Epithelial cell of proximal tubule (primary cell): ENCODE measurements around the gene SKA3. TPM values are rescaled to one million over a fixed set of nuclear protein-coding genes. Genes with fewer than 3 reads are reported as not detected.
A peak's percentile ranks its signal among the peaks of the same experiment; 100 is the strongest.
"Not testable (repeated sequence)": the region's sequence is repeated elsewhere in the genome, so short reads cannot be mapped to it uniquely, and the experiment has no call there.

Experiments used
- DNase-seq: peaks from one replicate; pipeline ENCODE4 v3.0.0-alpha.2; 2011; ENCODE audit warnings: low read depth
- H3K4me3 ChIP-seq: 2 replicates; pipeline ENCODE4 v1.5.1; 2011; ENCODE audit warnings: low read depth, mild to moderate bottlenecking, low read length
- total RNA-seq: library from RNA; depleted of rRNA; stranded (reverse); fragments of >200 nt; gene quantifications from 2 replicates; pipeline ENCODE4 v1.2.3, GENCODE V29; 2015
- TF ChIP-seq, protein P1 (sequence below): conservative IDR thresholded peaks from 2 replicates; pipeline ENCODE4 v1.5.1; 2012; ENCODE audit warnings: low read depth, mild to moderate bottlenecking, low read length

Gene SKA3
- total RNA-seq, 1 donor from 2014 or later = 22.1 TPM

DNA sequence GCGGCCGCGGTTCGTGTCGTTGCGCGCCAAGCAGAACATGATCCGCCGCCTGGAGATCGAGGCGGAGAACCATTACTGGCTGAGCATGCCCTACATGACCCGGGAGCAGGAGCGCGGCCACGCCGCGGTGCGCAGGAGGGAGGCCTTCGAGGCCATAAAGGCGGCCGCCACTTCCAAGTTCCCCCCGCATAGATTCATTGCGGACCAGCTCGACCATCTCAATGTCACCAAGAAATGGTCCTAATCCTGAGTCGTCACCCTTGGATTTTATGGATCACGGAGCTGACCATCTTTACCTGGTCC lies 581 bp upstream of the SKA3 start:
- DNase-seq = no peak
- TF ChIP-seq, protein P1, sequence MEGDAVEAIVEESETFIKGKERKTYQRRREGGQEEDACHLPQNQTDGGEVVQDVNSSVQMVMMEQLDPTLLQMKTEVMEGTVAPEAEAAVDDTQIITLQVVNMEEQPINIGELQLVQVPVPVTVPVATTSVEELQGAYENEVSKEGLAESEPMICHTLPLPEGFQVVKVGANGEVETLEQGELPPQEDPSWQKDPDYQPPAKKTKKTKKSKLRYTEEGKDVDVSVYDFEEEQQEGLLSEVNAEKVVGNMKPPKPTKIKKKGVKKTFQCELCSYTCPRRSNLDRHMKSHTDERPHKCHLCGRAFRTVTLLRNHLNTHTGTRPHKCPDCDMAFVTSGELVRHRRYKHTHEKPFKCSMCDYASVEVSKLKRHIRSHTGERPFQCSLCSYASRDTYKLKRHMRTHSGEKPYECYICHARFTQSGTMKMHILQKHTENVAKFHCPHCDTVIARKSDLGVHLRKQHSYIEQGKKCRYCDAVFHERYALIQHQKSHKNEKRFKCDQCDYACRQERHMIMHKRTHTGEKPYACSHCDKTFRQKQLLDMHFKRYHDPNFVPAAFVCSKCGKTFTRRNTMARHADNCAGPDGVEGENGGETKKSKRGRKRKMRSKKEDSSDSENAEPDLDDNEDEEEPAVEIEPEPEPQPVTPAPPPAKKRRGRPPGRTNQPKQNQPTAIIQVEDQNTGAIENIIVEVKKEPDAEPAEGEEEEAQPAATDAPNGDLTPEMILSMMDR = no peak
- peak overlapping the region; percentile 80 for H3K4me3 ChIP-seq

DNA sequence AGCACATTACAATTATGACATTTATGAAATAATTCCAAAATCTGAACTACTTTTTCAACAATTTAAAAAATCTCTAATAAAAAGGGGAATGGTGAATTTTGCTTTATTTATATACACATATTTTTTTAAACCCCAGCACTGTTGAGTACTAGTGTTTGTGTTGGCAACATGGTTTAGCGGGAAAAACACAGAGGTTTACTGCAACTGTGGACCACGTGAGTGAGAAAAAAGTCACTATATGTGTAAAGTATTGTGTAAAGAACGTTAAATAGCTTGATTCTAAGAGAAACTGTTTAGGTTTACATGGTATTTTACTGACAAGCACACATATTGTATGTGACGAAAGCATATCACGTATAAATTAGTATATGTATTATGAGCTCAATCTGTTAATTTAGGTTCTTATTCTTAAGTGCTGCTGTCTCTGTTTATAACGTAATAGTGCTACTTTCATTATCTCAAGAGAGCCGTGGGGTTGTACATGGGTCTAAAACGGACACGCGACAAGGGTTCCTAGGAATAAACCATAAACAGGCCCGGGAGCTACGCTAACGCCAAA lies 617 bp downstream of the SKA3 start:
- TF ChIP-seq, protein P1 = no peak
- no peak for DNase-seq
- peak overlapping the region; percentile 80 for H3K4me3 ChIP-seq

DNA sequence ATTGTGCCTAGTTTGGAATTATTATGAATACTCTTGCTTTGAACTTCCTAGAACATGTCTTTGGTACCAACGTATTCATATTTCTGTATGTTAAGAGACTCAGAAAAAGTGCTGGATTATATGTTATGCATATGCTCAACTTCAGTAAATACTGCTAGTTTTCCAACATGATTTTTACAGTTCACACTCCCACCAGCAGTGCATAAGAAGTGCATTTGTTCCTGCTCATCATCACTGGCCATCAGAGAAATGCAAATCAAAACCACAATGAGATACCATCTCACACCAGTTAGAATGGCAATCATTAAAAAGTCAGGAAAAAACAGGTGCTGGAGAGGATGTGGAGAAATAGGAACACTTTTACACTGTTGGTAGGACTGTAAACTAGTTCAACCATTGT lies 2.6 kb downstream of the SKA3 start:
- DNase-seq, H3K4me3 ChIP-seq: not testable (repeated sequence)

DNA sequence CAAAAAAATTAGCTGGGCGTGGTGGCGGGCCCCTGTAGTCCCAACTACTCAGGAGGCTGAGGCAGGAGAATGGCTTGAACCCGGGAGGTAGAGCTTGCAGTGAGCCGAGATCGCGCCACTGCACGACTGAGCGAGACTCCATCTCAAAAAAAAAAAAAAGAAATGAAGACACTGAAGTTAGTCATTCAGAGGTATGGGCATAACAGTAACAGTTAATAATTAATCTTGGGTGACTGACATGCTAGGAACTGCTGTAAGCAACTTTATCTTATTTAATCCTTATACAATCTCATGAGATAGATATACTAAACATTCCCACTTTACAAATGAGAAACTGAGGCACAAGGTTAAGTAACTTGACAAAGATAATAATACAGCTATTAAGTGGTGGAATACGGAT lies 4.9 kb downstream of the SKA3 start:
- no peak for DNase-seq
- no peak overlapping the region for H3K4me3 ChIP-seq
- TF ChIP-seq, protein P1 = no peak

DNA sequence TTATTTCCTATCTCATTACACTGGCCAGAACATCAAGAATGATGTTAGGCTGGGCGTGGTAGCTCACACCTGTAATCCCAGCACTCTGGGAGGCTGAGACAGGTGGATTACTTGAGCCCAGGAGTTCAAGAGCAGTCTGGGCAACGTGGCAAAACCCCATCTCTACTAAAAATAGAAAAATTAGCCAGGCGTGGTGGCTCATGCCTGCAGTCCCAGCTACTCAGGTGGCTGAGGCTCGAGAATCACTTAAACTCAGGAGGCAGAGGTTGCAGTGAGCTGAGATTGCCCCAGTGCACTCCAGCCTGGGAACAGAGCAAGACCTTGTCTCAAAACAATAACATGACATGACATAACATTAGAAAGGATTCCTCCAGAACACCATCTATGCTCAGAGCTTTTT lies 10.7 kb downstream of the SKA3 start:
- not testable (repeated sequence) for DNase-seq, H3K4me3 ChIP-seq

DNA sequence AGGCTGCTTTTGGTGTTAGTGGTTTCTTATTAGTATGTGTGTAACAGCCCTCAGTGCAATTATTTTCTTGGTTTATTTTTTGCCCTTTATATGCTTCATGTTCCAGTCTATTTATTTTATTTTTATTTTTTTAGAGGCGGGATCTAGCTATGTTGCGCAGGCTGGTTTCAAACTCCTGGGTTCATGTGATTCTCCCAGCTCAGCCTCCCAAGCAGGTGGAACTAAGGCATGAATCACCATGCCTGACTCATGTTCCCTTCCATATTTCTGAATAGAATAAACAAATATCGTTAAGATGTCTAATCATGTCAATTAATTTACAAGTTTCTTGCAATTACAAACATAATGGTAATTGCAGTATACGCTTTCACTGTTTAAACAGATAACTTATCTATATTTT lies 11.7 kb downstream of the SKA3 start:
- TF ChIP-seq, protein P1 = no peak
- no peak overlapping the region for H3K4me3 ChIP-seq
- DNase-seq = no peak

DNA sequence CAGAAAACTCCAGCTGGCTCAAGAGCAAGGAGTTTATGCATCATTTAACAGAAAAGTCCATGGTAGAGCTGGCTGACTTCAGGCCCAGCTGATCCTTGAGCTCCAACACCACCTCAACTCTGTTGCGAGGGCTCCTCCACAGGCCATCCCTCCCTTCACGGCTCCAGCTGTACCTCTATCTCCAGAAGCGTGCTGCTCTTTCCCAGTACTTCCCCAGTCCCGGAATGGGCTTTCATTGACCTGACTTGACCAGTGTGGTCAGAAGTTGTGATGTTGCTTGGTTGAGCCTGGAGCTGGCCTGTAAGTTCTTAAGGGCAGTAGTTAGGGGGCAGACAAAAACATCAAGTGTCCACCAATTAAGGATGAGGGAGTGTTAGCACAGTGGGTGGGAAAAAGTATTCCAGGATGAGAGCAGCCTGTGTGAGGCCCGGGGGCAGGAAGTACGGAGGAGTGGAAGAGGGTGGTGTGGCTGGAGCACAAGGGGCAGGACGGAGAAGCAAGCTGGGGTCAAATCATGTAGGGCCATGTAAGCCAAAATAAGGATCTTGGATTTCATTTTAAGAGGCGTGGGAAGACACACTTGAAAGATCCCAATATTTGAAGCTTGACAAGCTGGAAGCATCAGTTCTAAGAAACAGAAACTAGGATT lies 24.0 kb downstream of the SKA3 start:
- no peak overlapping the region for H3K4me3 ChIP-seq
- TF ChIP-seq, protein P1 = no peak
- no peak for DNase-seq

DNA sequence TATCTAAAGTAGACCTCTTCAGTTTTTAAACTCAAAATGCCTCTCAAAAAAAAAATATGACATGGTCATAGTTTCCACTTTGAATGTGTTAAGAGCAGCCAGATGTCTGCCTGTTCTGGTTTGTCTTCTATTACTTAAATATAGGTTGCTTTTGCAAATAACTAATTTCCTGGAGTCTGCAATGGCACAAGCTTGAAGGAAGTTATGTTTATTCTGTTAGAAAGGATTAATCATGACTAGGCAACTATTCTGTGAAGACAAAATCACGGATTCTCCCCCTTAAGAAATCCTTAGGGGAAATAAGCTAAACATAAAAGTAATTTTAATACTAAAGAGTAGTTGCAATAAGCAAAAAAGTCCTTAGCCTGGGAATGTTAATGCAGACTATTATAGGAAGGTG lies 26.3 kb downstream of the SKA3 start:
- no peak overlapping the region for H3K4me3 ChIP-seq
- DNase-seq = no peak
- TF ChIP-seq, protein P1 = no peak
